Endothelial cell of umbilical vein (primary cell): Measurements from ENCODE around the gene PKNOX2. TPM values are rescaled to one million over a fixed set of nuclear protein-coding genes. Genes with fewer than 3 reads are reported as not detected.

Experiments
- BruUV-seq: library from RNA; stranded (reverse); fragments of 400-500 nt; replicated peaks from 2 replicates; lab custom pipeline; 2021; lab: Mats Ljungman, UMichigan
- CTCF ChIA-PET: fragments of 300-600, 350-600 bp; sonication (Branson Sonifier 250); formaldehyde crosslinking; loops from one replicate; lab custom pipeline; 2021; ENCODE audit warnings: antibody characterized with exemption, inconsistent platforms; lab: Charles Lee
- POLR2A ChIA-PET: fragments of 300-600, 350-600 bp; sonication (Branson Sonifier 250); formaldehyde crosslinking; loops from one replicate; lab custom pipeline; 2021; ENCODE audit warnings: antibody characterized with exemption, inconsistent platforms; lab: Charles Lee
- DNase-seq: peaks from one replicate; pipeline ENCODE4 v3.0.0-alpha.2; 2011; ENCODE audit warnings: low read depth, low spot score
- FAIRE-seq: peaks from 2 replicates; lab custom pipeline; 2011; peaks lifted over from hg19 to GRCh38; lab: Jason Lieb, UNC
- H2AFZ ChIP-seq: 2 replicates; pipeline ENCODE4 v1.6.0; 2012; ENCODE audit warnings: low read depth, low read length, control low read depth, inconsistent platforms
- H3K27ac ChIP-seq: 2 replicates; pipeline ENCODE4 v1.5.1; 2011; ENCODE audit warnings: low read depth, mild to moderate bottlenecking, control low read depth, low read length, moderate library complexity; ENCODE audit not compliant: insufficient read depth
- H3K27me3 ChIP-seq, 2 experiments: 2 replicates each; pipeline versions ENCODE4 v1.6.0 to v1.6.1; 2011; ENCODE audit warnings: low read length in 2 of 2, mixed read lengths in 1 of 2; ENCODE audit not compliant: control insufficient read depth in 2 of 2, insufficient read depth in 2 of 2
- H3K36me3 ChIP-seq, 2 experiments: 2 replicates in 1 of 2; 3 replicates in 1 of 2; pipeline ENCODE4 v1.5.1; 2011; ENCODE audit warnings: low read length in 2 of 2, mild to moderate bottlenecking in 1 of 2, moderate library complexity in 1 of 2; ENCODE audit not compliant: control insufficient read depth in 2 of 2, insufficient read depth in 2 of 2; ENCODE audit errors: extremely low read depth in 1 of 2
- H3K4me1 ChIP-seq: 3 replicates; pipeline ENCODE4 v1.5.1; 2011; ENCODE audit warnings: mild to moderate bottlenecking, low read length; ENCODE audit not compliant: control insufficient read depth, insufficient read depth; ENCODE audit errors: extremely low read depth
- H3K4me2 ChIP-seq: 2 replicates; pipeline ENCODE4 v1.6.1; 2011; ENCODE audit warnings: low read length, control low read depth, mixed read lengths; ENCODE audit not compliant: insufficient read depth
- H3K4me3 ChIP-seq, 3 experiments: fragments of 200-600 bp in 1 of 3; sonication (generic), shearing (Covaris generic) in 1 of 3; replicated peaks in 1 of 3; 2 replicates each; pipeline ENCODE4 v1.5.1; 2011 to 2016; ENCODE audit warnings: control low read depth in 3 of 3, low read length in 3 of 3, mild to moderate bottlenecking in 2 of 3, inconsistent platforms in 1 of 3, low read depth in 1 of 3, moderate library complexity in 1 of 3; ENCODE audit not compliant: insufficient read depth in 1 of 3
- H3K79me2 ChIP-seq: 2 replicates; pipeline ENCODE4 v1.6.0; 2012; ENCODE audit warnings: low read length, inconsistent platforms; ENCODE audit not compliant: control insufficient read depth, insufficient read depth
- H3K9ac ChIP-seq: replicated peaks from 2 replicates; pipeline ENCODE3; 2011; ENCODE audit warnings: low read length, control low read depth; ENCODE audit not compliant: insufficient read depth; ENCODE audit errors: extremely low read depth
- H3K9me1 ChIP-seq: replicated peaks from 3 replicates; pipeline ENCODE4 v1.6.0; 2011; ENCODE audit warnings: mild to moderate bottlenecking, low read length; ENCODE audit not compliant: control insufficient read depth, insufficient read depth; ENCODE audit errors: extremely low read depth
- H3K9me3 ChIP-seq: replicated peaks from 2 replicates; pipeline ENCODE4 v1.5.1; 2012; ENCODE audit warnings: low read length, inconsistent platforms; ENCODE audit not compliant: control insufficient read depth, insufficient read depth
- H4K20me1 ChIP-seq: replicated peaks from 2 replicates; pipeline ENCODE3; 2011; ENCODE audit warnings: mild to moderate bottlenecking, low read length; ENCODE audit not compliant: control insufficient read depth, insufficient read depth; ENCODE audit errors: extremely low read depth
- CTCF ChIP-seq, 2 donors: IDR thresholded peaks; 1 replicate in 1 of 2; 2 replicates in 1 of 2; pipeline ENCODE4 v1.5.1; 2011; ENCODE audit warnings: low read length in 2 of 2, mild to moderate bottlenecking in 2 of 2, moderate library complexity in 2 of 2, control low read depth in 1 of 2, inconsistent platforms in 1 of 2, low read depth in 1 of 2; ENCODE audit not compliant: insufficient read depth in 1 of 2; ENCODE audit errors: extremely low read depth in 1 of 2
- EZH2 ChIP-seq: IDR thresholded peaks from 2 replicates; pipeline ENCODE4 v1.6.1; 2012; ENCODE audit warnings: borderline replicate concordance, low read depth, mild to moderate bottlenecking, moderate library complexity, low read length, inconsistent platforms; ENCODE audit not compliant: severe bottlenecking
- FOS ChIP-seq: IDR thresholded peaks from 2 replicates; pipeline ENCODE4 v1.6.1; 2011; ENCODE audit warnings: mild to moderate bottlenecking, low read length, moderate library complexity, borderline replicate concordance; ENCODE audit not compliant: insufficient read depth
- GATA2 ChIP-seq: IDR thresholded peaks from 2 replicates; pipeline ENCODE4 v1.7.0; 2011; ENCODE audit warnings: low read depth, mild to moderate bottlenecking, moderate library complexity, mixed read lengths, low read length; ENCODE audit not compliant: insufficient read length, insufficient read depth
- MYC ChIP-seq: IDR thresholded peaks from one replicate; pipeline ENCODE4 v1.6.1; 2011; ENCODE audit warnings: mild to moderate bottlenecking, low read depth, low read length
- POLR2AphosphoS5 ChIP-seq: IDR thresholded peaks from 2 replicates; pipeline ENCODE4 v1.6.1; 2012; ENCODE audit warnings: low read depth, mild to moderate bottlenecking, control low read depth, low read length, moderate library complexity; ENCODE audit not compliant: insufficient read depth
- dilution Hi-C: fragments of 300-500 bp; cut with MboI; formaldehyde crosslinking; loops from one replicate; pipeline ENCODE4 v1.15.0; 2019; ENCODE audit warnings: low sequenced_read_pairs; ENCODE audit not compliant: extremely low pct_ligation_motif_present
- intact Hi-C: fragments of 100-400 bp; cut with micrococcal nuclease; formaldehyde crosslinking; loops from one replicate; pipeline ENCODE4 v1.10.0; 2022
- polyA plus RNA-seq, 4 experiments: library from polyadenylated mRNA; depleted of rRNA in 3 of 4; stranded (reverse) in 3 of 4; unstranded in 1 of 4; fragments of >200 nt; gene quantifications; 2 replicates each; pipeline versions ENCODE4 v1.2.1 to v1.2.3, GENCODE V29; 2011 to 2012; ENCODE audit warnings: missing spikeins in 1 of 4
- total RNA-seq: library from RNA; stranded (reverse); gene quantifications from 2 replicates; pipeline ENCODE4 v1.2.3, GENCODE V29; 2021

The PKNOX2 gene
- total and polyA plus RNA-seq, 2 donors (not counting 3 experiments of a cell fraction or from before 2014, with no cell fraction given), result 0.11 to 0.91 TPM

- Histone ChIP-seq H3K27ac (no peak overlapping the region), H3K36me3 (no peaks in the 10 kb centered on the region), H3K9me1 (no peaks in the 10 kb centered on the region), H3K9ac (no peak overlapping the region), H2AFZ (no peak overlapping the region), H4K20me1 (no peaks in the 10 kb centered on the region), H3K4me1 (peaks cover 11% of the 10 kb centered on the region), H3K4me3 (no peak overlapping the region), H3K27me3 (peaks cover 3 to 6% of the 10 kb centered on the region in 2 experiments), H3K79me2 (no peaks in the 10 kb centered on the region), H3K4me2 (no peak overlapping the region), H3K9me3 (no peaks in the 10 kb centered on the region)
- ChIA-PET CTCF (interaction anchor here (0.9 to 3.1 kb wide), 4 partner anchors 12 to 204 kb away, joined by 3 to 15 read pairs (median 6); partner anchors contain the start of gene TMEM218), POLR2A (interaction anchor here (0.7 kb wide), 1 partner anchor 15 kb away, joined by 9 read pairs; no protein-coding TSS in a partner anchor)
- no peak for FAIRE-seq
- TF ChIP-seq POLR2AphosphoS5 (no peak), MYC (no peak), FOS (no peak), EZH2 (no peak), GATA2 (no peak), CTCF (IDR thresholded peaks at IDR 0.05; ENCODE audit: extremely low read depth in 1 of 2, insufficient read depth in 1 of 2, low read depth in 1 of 2, low read length in 2 of 2) (no peak)
- no TSS peak for BruUV-seq
- peak; percentile 45 for DNase-seq
- intact Hi-C loops (loop anchor here (2.0 kb wide), 1 partner anchor 30 kb away; no protein-coding TSS in a partner anchor), dilution Hi-C loops (no loop called here)
Observed at GRCh38 chr11:125315079-125315740, 150.7 kb downstream of the PKNOX2 start.
